GM04504 (cell line): ENCODE measurements around the gene ADAMTSL3.

Source experiments
- DNase-seq: peaks from one replicate; pipeline ENCODE4 v3.0.0-alpha.2; 2012; ENCODE audit warnings: low read depth

Gene ADAMTSL3

GRCh38 chr15:83653639-83654378 is at the start of gene ADAMTSL3:
TSS of gene ADAMTSL3 (plus strand) at chr15:83654123. CDS start at chr15:83655762, 1,639 bp downstream.
- DNase-seq: peak; percentile 5

GRCh38 chr15:83604549-83604948 is 49.4 kb upstream of the ADAMTSL3 start:
- DNase-seq: no peak

GRCh38 chr15:83605111-83605945 is 48.6 kb upstream of the ADAMTSL3 start:
- DNase-seq: no peak

- DNase-seq: no peak
Measured at GRCh38 chr15:83610132-83610531, 43.8 kb upstream of the ADAMTSL3 start.

- DNase-seq: no peak
Measured at GRCh38 chr15:83610901-83611685, 42.8 kb upstream of the ADAMTSL3 start.

- no peak for DNase-seq
Measured at GRCh38 chr15:83612226-83612625, 41.7 kb upstream of the ADAMTSL3 start.

- no peak for DNase-seq
Measured at GRCh38 chr15:83612898-83613635, 40.9 kb upstream of the ADAMTSL3 start.

- no peak for DNase-seq
Measured at GRCh38 chr15:83613714-83614113, 40.2 kb upstream of the ADAMTSL3 start.

- no peak for DNase-seq
Measured at GRCh38 chr15:83616840-83617239, 37.1 kb upstream of the ADAMTSL3 start.

- no peak for DNase-seq
Measured at GRCh38 chr15:83626171-83626802, 27.6 kb upstream of the ADAMTSL3 start.

- DNase-seq: no peak
Measured at GRCh38 chr15:83631534-83631933, 22.4 kb upstream of the ADAMTSL3 start.

- no peak for DNase-seq
Measured at GRCh38 chr15:83643201-83643600, 10.7 kb upstream of the ADAMTSL3 start.

GRCh38 chr15:83644439-83644838 is 9.5 kb upstream of the ADAMTSL3 start:
- DNase-seq: no peak

- DNase-seq: no peak
Measured at GRCh38 chr15:83650831-83651230, 3.1 kb upstream of the ADAMTSL3 start.

- DNase-seq: no peak
Measured at GRCh38 chr15:83651541-83651940, 2.4 kb upstream of the ADAMTSL3 start.

- no peak for DNase-seq
Measured at GRCh38 chr15:83652626-83653204, 1.2 kb upstream of the ADAMTSL3 start.

- no peak for DNase-seq
Measured at GRCh38 chr15:83653288-83653638, 660 bp upstream of the ADAMTSL3 start.

- DNase-seq: no peak
Measured at GRCh38 chr15:83654379-83655236, 685 bp downstream of the ADAMTSL3 start.

GRCh38 chr15:83655237-83655616 is 1.3 kb downstream of the ADAMTSL3 start:
- no peak for DNase-seq

- DNase-seq: no peak
Measured at GRCh38 chr15:83656192-83656591, 2.3 kb downstream of the ADAMTSL3 start.
